ENCODE measurements around the gene LUZP1. TPM values are rescaled to one million over a fixed set of nuclear protein-coding genes. Genes with fewer than 3 reads are reported as not detected.

Gene LUZP1
- total and polyA plus RNA-seq, 10 donors, result 1.7 to 51.6 (median 31.6) TPM

DNA sequence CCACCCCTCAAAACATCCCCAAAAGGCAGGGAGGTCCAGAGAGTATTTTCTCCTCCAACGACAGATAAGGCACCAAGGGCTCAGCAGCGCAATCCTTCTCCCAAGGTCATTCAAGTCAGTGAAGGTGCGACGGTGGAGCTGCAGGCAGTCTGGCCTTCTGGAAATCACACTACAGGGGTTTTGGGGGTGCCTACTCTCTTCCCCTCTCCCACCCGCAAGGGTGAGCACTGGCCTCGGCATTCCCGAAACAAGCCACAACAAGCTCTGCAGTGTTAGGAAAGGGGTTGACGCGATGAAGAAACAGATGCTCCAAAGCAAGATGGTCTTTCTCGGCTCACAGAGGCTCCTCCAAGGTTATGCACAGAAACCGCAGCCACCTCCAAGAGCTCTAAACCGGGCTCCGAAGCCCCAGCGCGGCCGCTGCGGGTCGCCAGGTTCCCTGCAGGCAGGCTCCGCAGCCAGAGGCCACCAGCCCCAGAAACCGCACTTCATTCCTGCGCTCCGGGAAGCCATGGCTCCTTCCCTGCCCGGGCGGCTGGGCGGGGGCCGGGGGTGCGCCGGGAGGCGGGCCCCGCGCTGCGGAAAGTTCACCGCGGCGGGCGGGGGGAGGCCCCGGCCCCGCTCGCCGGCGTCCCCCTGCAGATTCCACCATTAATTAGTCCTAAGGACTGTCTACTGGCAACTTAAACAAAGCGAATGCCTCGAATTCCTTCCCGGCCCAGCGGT is 1.1 kb downstream of the LUZP1 start:
- peak; percentile 85 for DNase-seq
- H3K27me3 ChIP-seq (replicated peaks in 1 of 7), result no peaks in the 10 kb centered on the region
- H3K27ac ChIP-seq, result peak overlapping the region; percentile 72 to 96 (median 91)
- intact Hi-C loops (cut with DNase I; ENCODE audit: low total_unique reads), result loop anchor here (5.0 kb wide), 1 partner anchor 55 kb away; no protein-coding TSS in a partner anchor
- no peaks in the 10 kb centered on the region for H3K36me3 ChIP-seq
- TF ChIP-seq, protein P1, sequence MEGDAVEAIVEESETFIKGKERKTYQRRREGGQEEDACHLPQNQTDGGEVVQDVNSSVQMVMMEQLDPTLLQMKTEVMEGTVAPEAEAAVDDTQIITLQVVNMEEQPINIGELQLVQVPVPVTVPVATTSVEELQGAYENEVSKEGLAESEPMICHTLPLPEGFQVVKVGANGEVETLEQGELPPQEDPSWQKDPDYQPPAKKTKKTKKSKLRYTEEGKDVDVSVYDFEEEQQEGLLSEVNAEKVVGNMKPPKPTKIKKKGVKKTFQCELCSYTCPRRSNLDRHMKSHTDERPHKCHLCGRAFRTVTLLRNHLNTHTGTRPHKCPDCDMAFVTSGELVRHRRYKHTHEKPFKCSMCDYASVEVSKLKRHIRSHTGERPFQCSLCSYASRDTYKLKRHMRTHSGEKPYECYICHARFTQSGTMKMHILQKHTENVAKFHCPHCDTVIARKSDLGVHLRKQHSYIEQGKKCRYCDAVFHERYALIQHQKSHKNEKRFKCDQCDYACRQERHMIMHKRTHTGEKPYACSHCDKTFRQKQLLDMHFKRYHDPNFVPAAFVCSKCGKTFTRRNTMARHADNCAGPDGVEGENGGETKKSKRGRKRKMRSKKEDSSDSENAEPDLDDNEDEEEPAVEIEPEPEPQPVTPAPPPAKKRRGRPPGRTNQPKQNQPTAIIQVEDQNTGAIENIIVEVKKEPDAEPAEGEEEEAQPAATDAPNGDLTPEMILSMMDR (IDR thresholded peaks at IDR 0.05 in 8 of 11, conservative IDR thresholded peaks at IDR 0.05 in 3 of 11), result no peak
- TF ChIP-seq POLR2A (IDR thresholded peaks at IDR 0.05) (no peak), POLR2AphosphoS5 (IDR thresholded peaks at IDR 0.05) (peak in 1 of 3 donors; percentile 51)
- H3K4me3 ChIP-seq, result peak overlapping the region; percentile 65 to 95 (median 82)
- 2 to 4% (median 4%) methylated on average over 31 to 45 of the region's 45 CpGs for WGBS, 5 donors
- no peaks in the 10 kb centered on the region for H3K9me3 ChIP-seq
- peaks cover 17 to 82% (median 53%) of the 10 kb centered on the region in 6 donors for H3K4me1 ChIP-seq

DNA sequence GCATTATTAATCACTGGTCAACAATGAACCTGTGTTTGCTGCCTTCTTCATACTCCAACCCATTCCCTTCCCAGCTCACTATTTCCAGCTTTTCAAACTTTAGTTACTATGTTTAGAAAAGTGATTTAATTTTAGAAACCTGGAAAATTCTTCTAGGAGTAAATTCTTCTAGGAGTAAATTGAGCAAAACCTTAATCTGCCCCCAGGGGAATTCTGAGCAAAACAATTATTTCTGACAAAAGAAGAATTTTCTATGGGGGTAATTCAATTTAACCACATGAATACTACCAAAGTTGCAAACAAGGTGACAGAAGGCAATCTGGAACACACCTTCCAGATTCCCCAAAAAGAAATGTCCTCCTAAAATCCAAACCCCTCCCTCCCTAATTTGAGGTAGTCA is 1.8 kb downstream of the LUZP1 start:
- Histone ChIP-seq H3K4me3 (peak overlapping the region in 6 of 8 donors; percentile 65 to 95 (median 82)), H3K27ac (peak overlapping the region in 5 of 8 donors; percentile 90 to 96 (median 94)), H3K4me1 (peaks cover 17 to 89% (median 57%) of the 10 kb centered on the region in 6 donors), H3K36me3 (no peaks in the 10 kb centered on the region), H3K9me3 (no peaks in the 10 kb centered on the region), H3K27me3 (replicated peaks in 1 of 7) (no peaks in the 10 kb centered on the region)
- no peak for DNase-seq
- no peak for TF ChIP-seq POLR2A (IDR thresholded peaks at IDR 0.05)
- TF ChIP-seq, protein P1 (IDR thresholded peaks at IDR 0.05 in 8 of 11, conservative IDR thresholded peaks at IDR 0.05 in 3 of 11), result no peak
- TF ChIP-seq POLR2AphosphoS5 (IDR thresholded peaks at IDR 0.05), result no peak
- intact Hi-C loops (cut with DNase I; ENCODE audit: low total_unique reads), result loop anchor here (5.0 kb wide), 1 partner anchor 55 kb away; no protein-coding TSS in a partner anchor

DNA sequence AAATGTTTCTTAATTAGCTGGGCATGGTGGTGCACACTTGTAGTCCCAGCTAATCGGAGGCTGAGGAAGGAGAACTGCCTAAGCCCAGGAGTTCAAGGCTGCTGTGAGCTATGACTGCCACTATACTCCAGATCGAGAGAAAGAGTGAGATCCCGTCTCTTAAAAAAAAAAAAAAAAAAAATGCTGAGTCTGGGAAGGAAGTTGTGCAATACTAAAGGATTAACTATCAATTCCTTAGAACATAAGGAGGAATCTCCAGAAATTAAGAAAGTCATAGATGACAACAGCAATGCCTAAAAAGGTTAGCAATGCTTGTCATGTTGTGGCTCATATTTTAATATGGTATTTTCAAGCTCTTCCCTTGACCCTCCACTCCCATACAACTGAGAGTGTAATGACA is 5.3 kb downstream of the LUZP1 start:
- DNase-seq, result no peak
- Histone ChIP-seq H3K4me1 (peaks cover 10 to 84% (median 57%) of the 10 kb centered on the region in 6 donors), H3K27ac (no peak overlapping the region), H3K27me3 (replicated peaks in 1 of 7) (no peaks in the 10 kb centered on the region), H3K4me3 (no peak overlapping the region), H3K9me3 (no peaks in the 10 kb centered on the region), H3K36me3 (no peaks in the 10 kb centered on the region)
- 36 to 65% (median 48%) methylated on average over 3 of the region's 3 CpGs for WGBS, 5 donors
- TF ChIP-seq POLR2AphosphoS5 (IDR thresholded peaks at IDR 0.05) (no peak), POLR2A (IDR thresholded peaks at IDR 0.05) (no peak)
- TF ChIP-seq, protein P1 (IDR thresholded peaks at IDR 0.05 in 8 of 11, conservative IDR thresholded peaks at IDR 0.05 in 3 of 11), result no peak
- intact Hi-C loops (cut with DNase I; ENCODE audit: low total_unique reads), result no loop called here
